ENCODE measurements around the gene ATP8B4.
A peak's percentile ranks its signal among the peaks of the same experiment; 100 is the strongest.
"Not testable (repeated sequence)": the region's sequence is repeated elsewhere in the genome, so short reads cannot be mapped to it uniquely, and the experiment has no call there.

Gene ATP8B4

DNA sequence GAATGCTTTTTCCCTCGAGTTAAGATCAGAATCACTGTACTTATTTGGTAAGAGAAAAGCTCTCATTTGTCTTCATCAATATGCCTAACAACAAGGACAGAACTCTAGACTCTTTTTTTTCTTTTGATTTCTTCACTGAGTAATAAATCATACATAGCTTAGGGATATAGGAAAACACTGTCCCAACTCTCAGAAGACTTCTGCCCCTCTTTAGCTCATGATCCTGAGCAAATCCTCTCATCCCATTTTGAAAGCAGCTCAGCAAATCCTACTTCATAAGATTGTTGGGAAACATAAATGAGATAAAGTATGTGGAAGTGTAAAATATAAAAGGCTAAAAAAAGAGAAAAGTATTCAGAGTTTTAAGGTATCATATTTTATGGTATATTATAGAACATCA lies 141.7 kb downstream of the ATP8B4 start:
- DNase-seq (ENCODE audit: low read depth), result no peak
- no peak overlapping the region for H3K4me3 ChIP-seq (ENCODE audit: low read depth, low read length)
- TF ChIP-seq, protein P1, sequence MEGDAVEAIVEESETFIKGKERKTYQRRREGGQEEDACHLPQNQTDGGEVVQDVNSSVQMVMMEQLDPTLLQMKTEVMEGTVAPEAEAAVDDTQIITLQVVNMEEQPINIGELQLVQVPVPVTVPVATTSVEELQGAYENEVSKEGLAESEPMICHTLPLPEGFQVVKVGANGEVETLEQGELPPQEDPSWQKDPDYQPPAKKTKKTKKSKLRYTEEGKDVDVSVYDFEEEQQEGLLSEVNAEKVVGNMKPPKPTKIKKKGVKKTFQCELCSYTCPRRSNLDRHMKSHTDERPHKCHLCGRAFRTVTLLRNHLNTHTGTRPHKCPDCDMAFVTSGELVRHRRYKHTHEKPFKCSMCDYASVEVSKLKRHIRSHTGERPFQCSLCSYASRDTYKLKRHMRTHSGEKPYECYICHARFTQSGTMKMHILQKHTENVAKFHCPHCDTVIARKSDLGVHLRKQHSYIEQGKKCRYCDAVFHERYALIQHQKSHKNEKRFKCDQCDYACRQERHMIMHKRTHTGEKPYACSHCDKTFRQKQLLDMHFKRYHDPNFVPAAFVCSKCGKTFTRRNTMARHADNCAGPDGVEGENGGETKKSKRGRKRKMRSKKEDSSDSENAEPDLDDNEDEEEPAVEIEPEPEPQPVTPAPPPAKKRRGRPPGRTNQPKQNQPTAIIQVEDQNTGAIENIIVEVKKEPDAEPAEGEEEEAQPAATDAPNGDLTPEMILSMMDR (IDR thresholded peaks at IDR 0.05; ENCODE audit: insufficient read depth, low read depth, low read length, missing control alignments), result no peak

DNA sequence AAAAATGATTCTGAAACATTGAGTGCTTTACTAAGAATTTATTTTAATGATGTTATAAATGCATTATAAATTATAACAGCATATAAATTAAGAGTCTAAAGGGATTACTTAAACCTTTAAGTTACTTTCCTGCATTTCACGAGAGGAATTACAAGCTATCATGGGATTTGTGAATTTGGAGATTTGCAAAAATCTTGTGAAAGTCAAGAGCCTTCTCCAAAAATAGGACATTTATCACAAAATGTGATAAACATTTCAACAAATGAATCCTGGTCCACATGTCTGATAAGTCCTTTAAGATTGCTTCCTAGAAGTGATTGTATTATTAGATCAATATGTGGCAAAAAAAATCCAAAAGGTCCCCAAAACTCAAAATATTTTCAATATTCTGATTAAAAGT lies 154.5 kb downstream of the ATP8B4 start:
- H3K4me3 ChIP-seq (ENCODE audit: low read depth, low read length), result no peak overlapping the region
- TF ChIP-seq, protein P1 (IDR thresholded peaks at IDR 0.05; ENCODE audit: insufficient read depth, low read depth, low read length, missing control alignments), result no peak
- DNase-seq (ENCODE audit: low read depth), result no peak

DNA sequence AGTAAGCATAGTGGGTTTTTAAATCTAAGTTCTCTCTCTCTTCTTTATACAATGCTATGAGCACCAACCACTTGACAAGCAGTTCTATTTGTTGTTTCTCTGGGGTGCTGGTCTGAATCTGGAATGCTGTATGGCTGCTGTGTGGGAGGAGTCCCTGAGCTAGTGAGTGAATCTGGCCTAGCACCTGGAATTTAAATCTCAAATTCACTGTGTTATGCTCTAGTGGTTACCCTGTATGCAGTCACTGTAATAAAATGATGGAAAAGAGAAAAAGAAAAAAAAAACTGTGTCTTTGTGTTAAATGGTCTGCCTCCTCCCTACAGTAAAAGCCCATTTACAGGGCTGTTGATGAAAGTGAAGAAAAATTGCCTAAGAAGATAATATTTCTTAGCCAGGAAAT lies 155.0 kb downstream of the ATP8B4 start:
- TF ChIP-seq, protein P1 (IDR thresholded peaks at IDR 0.05; ENCODE audit: insufficient read depth, low read depth, low read length, missing control alignments), result no peak
- no peak for DNase-seq (ENCODE audit: low read depth)
- H3K4me3 ChIP-seq (ENCODE audit: low read depth, low read length), result no peak overlapping the region

DNA sequence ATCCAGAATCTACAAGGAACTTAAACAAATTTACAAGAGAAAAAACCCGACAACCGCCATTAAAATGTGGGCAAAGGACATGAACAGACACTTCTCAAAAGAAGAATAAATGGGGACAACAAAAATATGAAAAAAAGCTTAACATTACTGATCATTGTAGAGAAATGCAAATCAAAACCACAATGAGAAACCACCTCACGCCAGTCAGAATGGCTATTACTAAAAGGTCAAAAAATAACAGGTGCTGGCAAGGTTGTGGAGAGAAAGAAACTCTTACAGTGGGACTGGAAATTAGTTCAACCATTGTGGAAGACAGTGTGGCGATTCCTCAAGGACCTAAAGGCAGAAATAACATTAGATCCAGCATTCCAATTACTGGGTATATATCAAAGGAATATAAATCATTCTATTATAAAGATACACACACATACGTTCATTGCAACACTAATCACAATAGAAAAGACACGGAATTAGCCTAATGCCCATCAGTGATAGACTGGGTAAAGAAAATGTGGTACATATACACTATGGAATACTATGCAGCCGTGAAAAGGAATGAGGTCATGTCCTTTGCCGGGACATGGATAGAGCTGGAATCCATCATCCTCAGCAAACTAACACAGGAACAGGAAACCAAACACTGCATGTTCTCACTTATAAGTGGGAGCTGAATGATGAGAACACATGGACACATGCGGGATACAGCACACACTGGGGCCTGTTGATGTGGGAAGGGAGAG lies 155.8 kb downstream of the ATP8B4 start:
- not testable (repeated sequence) for H3K4me3 ChIP-seq (ENCODE audit: low read depth, low read length)
- peak; percentile 38 for DNase-seq (ENCODE audit: low read depth)

DNA sequence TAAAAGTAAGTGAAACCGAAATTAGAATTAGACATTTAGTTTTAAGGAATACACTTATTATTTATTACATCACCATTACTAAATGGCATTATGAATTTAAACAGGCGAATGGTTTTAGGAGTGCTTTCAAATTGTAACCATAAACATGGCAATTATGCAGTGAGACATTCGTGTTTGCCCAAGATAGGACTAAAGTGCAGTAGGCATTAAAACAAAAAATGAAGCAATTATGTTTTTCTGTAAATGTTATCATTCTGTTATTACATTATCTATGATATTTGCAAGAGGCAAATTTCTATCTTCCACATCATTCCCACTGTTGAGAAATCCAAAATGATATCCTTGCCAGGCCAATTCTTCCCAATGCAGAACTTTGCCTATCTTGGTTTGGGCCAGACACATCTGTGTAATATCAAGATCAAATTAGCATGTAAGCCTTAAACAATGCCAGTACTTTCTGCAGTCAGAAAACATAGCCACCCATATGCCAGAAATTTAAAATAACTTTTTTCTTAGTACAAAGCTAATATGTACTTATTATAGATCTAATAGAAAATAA lies 156.9 kb downstream of the ATP8B4 start:
- DNase-seq (ENCODE audit: low read depth), result no peak
- no peak overlapping the region for H3K4me3 ChIP-seq (ENCODE audit: low read depth, low read length)
- TF ChIP-seq, protein P1 (IDR thresholded peaks at IDR 0.05; ENCODE audit: insufficient read depth, low read depth, low read length, missing control alignments), result no peak

DNA sequence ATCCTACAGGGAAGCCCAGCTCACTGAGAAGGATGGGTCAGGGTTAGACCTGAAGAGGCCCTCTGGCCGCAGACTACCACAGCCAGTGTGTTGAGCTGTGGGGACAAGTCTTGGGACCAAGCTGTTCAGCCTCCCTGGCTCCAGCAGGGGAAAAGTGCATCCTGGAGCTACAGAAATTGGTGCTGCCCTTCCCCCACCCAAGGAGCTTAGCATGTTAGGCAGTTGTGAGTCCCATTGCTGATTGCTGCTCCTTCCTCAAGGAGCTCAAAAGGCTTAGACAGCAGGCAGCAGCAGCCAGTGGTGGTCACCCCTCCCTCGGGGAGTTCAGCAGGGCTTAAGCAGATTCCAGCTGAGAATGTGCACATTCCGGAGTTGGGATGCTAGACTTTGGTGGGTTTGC lies 165.6 kb downstream of the ATP8B4 start:
- no peak overlapping the region for H3K4me3 ChIP-seq (ENCODE audit: low read depth, low read length)
- no peak for DNase-seq (ENCODE audit: low read depth)
- TF ChIP-seq, protein P1 (IDR thresholded peaks at IDR 0.05; ENCODE audit: insufficient read depth, low read depth, low read length, missing control alignments), result no peak

DNA sequence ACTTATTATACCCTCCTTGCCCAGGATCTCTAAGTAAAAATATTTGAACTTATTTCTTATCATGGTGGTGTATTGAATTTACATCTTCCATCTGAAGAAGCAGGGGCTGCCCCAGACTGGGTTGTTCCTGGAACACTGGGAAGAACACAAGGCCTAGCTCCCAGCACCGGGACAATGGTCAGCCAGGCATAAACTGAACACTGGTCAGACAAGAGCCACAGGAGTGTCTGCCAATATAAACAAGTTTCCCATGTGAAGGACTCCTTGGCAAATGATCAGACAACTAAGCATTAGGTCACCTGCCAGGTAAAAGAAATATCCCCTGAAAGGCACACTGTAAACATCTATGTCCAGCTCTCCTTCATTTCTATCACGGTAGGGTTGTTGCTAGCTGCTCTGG lies 172.4 kb downstream of the ATP8B4 start:
- no peak overlapping the region for H3K4me3 ChIP-seq (ENCODE audit: low read depth, low read length)
- DNase-seq (ENCODE audit: low read depth), result no peak

More for the DNA sequence above, 172.4 kb downstream of the ATP8B4 start:
- TF ChIP-seq, protein P1 (IDR thresholded peaks at IDR 0.05; ENCODE audit: insufficient read depth, low read depth, low read length, missing control alignments), result no peak
